Measurements from ENCODE around the gene TMPRSS11F.

TMPRSS11F gene

GRCh38 chr4:68077301-68077700 lies 52.4 kb downstream of the TMPRSS11F start:
- DNase-seq = no peak

DNA sequence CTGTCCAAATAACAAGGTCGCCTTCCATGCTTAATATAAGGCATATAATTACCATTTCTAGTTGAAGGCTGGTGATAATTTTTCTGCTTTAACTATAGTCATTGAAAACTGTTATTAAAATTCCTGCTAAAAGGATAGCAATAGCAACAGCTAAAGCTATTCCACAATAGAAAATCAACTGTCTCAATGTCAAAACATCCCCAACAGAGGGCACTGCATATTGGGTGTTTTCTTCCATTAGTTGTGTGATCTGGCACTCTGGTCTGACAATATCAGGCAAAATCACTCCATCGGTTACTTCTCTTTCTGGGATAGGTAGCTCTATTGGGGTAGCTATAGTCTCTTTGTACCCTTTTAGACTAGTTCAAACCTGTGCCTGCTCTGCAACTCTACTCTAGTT lies 53.5 kb downstream of the TMPRSS11F start:
- no peak for DNase-seq

DNA sequence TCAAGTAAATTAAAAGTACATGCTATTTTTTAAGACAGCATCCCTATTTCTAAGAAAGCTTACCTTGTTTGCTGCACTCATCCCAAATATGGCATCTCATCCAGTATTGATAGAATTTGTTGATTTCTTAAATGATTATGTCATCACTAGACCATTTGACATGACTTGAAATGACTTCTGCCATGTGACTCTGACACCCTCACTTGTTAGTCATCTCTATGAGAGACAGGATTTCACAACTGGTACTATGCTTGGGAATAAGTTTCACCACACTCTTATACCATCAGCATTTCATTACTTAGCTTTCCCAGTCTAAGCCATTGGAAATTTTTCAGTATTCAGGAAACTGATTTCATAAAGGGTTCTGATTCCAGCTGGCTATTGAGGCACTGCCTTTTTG lies 55.3 kb downstream of the TMPRSS11F start:
- no peak for DNase-seq

DNA sequence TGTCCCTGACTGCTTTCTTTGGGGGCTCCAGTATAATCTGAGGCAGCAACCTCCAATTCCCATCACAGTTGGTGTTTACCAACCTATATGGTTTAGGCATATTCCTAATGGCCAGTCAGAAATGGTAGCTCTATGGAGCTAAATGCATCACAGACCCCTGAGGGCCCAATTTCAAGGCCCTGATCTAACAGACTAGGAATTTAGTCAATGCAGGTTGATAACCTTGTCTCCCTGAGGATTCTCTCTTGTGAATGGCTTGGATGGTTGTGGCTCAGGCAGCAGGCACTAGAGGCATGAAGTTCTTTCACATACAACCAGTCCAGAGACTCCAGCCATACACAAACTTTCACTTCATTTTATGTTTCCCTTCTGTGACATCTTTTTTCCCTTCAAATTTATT lies 59.4 kb downstream of the TMPRSS11F start:
- no peak for DNase-seq

GRCh38 chr4:68062501-68062900 lies 67.2 kb downstream of the TMPRSS11F start:
- no peak for DNase-seq

DNA sequence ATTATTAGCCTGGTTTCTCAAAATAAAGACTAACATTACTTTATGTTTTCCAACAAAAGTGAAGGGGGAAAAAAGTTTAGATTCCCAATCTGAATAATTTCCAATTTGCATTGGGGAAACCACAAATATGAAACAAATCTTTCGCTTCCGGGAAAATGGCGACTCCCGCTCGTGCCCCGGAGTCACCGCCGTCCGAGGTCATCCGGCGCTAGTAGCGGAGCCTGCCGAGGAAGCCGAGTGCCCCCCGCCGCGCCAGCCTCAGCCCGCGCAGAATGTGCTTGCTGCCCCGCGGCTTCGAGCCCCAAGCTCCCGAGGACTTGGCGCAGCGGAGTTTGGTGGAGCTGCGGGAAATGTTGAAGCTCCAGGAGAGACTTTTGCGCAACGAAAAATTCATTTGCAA lies 91.4 kb downstream of the TMPRSS11F start:
- DNase-seq = no peak

- DNase-seq = no peak
These were observed 108.5 kb downstream of the TMPRSS11F start for GRCh38 chr4:68021185-68021584.

GRCh38 chr4:68011684-68012083 lies 118.0 kb downstream of the TMPRSS11F start:
- no peak for DNase-seq
